ENCODE results near the gene XBP1. TPM values are rescaled to one million over a fixed set of nuclear protein-coding genes. Genes with fewer than 3 reads are reported as not detected.

The XBP1 gene
- total and polyA plus RNA-seq, 10 of the 15 experiments (the other 5 are each of a cell fraction or from before 2014, with no cell fraction given), result 44.5 to 313 (median 149) TPM

GRCh38 chr22:28772633-28773460, 27.5 kb downstream of the XBP1 start, which contains the start of gene CCDC117 (continued):
- TF ChIP-seq STAT1 (conservative IDR thresholded peaks at IDR 0.05) (0 out of 2 replicates have a peak, but pooled peaks have one; percentile 62), TCF12 (IDR thresholded peaks at IDR 0.05; ENCODE audit: low read depth, low read length) (0 out of 2 replicates have a peak, but pooled peaks have one; percentile 5), MEF2B (IDR thresholded peaks at IDR 0.05; ENCODE audit: partially characterized antibody, poor library complexity, severe bottlenecking) (no peak), RBBP5 (conservative IDR thresholded peaks at IDR 0.05) (no peak), PRDM15 (CRISPR knock-in tag; IDR thresholded peaks at IDR 0.05) (no peak), USF1 (IDR thresholded peaks at IDR 0.05; ENCODE audit: borderline replicate concordance, extremely low read length, insufficient read depth, low read depth, low read length) (peak; percentile 5), CREM (IDR thresholded peaks at IDR 0.05; ENCODE audit: low read depth) (peak; percentile 92), SREBF1 (IDR thresholded peaks at IDR 0.05; ENCODE audit: low read length) (no peak; the same call in 1 of the 2 replicates), BHLHE40 (IDR thresholded peaks at IDR 0.05; ENCODE audit: borderline replicate concordance in 1 of 2, low read depth in 2 of 2, low read length in 1 of 2) (no peak; a peak in 1 of 4 replicates), NKRF (conservative IDR thresholded peaks at IDR 0.05) (peak; percentile 90), MXI1 (IDR thresholded peaks at IDR 0.05; ENCODE audit: low read depth, low read length) (peak; percentile 76), DPF2 (IDR thresholded peaks at IDR 0.05) (peak; percentile 89), NFIC (IDR thresholded peaks at IDR 0.05; ENCODE audit: low read depth, low read length) (no peak), RAD51 (IDR thresholded peaks at IDR 0.05) (no peak), E2F4 (IDR thresholded peaks at IDR 0.05; ENCODE audit: low read depth, low read length) (0 out of 2 replicates have a peak, but pooled peaks have one; percentile 50), BCLAF1 (IDR thresholded peaks at IDR 0.05) (no peak)

Data from GM12878 (cell line).